Femur (tissue), 1 donor: Measurements from ENCODE around the gene NEGR1.

Source experiments
- DNase-seq: peaks from one replicate; pipeline ENCODE4 v3.0.0-alpha.2; 2017

The NEGR1 gene

DNA sequence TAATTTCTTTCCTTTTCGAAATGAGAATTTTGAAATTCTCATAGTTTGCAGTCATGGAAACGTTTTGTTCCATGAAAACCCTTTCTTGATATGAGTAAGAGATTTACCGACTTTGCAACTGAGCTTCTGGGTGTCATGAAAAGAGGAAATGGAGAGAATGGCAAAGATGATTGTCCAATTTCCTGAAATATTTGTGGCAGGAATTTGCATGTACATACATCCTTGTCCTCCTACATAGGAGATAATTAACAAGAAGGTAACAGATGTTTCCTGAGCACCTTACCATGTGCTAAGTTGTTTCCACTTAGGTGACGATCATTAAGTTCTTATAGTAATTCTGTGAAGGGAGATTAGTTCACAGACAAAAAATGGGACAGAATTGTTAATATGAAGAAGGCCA is 170.7 kb downstream of the NEGR1 start:
- DNase-seq: no peak

DNA sequence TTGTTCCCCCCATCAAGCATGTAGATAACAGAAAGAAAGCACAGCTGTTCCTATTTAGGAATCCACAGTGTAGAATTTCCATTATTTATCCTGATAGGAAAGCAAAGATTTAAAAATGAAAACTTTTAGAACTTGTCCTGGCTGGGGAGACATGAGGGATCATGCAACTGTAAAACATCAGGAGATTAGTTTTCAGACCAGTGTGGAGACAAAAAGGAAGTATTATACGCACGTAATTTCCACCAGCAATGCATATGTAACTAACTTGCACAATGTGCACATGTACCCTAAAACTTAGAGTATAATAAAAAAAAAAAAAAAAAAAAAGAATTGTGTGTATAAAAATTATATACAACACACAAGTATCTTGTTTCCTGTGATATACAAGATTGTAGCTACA is 172.4 kb downstream of the NEGR1 start:
- DNase-seq: no peak

DNA sequence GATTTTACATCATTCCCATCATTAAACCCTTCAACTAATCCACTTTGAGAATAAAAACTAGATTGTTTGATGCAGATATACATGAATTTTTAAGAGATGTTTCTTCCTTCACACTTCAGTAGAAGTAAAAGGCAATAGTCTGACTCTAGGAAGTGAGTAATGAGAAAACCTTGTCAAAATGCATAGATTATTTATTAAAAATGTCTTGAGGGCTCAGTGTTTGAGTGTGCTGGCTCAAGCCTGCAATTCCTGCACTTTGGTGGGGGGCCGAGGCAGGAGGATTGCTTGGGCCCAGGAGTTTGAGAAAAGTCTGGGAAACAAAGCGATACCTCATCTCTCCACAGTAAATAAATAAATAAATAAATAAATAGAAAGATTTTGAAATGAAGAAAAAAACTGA is 177.1 kb downstream of the NEGR1 start:
- DNase-seq: no peak

DNA sequence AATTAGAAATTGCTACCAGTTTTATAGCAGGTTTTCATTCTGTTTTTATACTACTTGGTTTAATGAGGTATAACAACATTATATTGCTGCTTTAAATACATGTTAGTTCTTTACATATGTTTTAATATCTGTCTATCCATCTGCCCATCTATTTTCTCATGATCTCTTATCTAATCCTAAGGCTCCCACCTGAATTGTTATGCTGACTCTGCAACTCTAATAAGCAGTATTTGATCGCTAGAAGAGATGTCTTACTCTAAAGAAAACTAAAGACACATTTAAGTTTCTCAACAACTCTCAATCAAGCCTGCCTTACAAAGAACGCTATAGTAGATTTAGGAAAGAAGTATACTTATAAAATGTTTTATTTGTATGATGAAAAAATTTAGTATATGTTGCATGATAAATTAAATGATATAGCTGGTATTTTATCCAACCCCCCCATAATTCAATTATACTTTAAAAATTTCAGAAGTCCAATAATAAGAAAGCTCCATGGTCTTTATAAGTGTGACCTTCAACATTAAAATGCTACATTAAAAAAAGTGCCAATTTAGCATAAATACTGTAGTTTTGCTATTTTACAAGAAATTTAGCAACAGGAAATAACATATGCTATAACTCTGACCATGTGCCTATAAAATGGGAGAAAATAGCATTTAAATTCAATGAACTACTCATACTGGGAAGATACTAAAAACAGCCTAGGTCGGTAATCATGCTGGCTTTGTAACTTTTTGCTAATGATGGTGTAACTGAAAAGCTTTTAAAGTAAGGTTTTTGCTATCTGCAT is 180.3 kb downstream of the NEGR1 start:
- no peak for DNase-seq

DNA sequence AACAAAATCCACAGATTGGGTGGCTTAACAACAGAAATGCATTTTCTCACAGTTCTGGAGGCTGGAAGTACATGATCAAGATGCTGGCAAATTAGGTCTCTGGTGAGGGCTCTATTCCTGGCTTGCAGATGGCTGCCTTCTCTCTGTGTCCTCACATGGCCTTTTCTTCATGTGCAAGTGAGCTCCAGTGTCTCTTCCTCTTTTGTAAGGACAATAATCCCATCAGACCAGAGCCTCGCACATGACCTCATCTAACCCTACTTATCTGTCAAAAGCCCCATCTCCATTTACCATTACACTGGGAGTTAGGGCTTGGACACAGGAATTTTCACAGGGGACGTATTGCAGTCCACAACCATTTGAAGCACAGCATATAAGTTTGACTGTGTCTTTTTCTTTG is 181.6 kb downstream of the NEGR1 start:
- DNase-seq: no peak

DNA sequence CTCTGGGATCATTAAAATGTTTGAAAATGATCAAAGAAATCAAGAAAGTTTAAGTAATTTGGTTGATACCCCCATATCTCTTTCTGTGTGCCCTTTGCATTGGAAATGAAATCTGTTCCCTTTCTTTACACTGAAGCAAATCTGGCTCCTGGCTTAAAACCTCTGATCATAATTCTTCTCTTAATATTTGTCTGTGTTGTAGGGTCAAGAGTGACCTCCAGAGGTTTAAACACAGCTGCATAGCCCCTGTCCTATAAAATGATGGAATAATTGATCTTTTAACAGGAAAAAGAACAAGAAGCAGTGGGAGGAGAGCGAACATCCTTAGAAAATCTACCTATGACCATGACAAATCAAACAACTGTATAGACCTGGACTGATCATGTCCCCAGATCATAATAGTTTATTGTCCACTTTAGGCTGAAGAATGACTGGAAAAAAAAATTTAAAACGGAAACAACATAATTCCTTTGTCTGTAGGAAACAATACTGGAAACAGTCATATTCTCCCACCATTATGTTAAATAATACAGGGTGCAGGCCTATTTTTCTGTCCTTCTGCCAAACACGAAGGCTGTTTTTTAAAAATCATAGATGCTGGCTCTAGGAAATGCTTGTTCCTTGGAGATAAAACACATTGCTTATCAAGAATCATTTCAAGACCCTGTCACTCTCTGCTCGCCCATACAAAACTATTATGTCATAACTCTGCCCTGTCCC is 184.3 kb downstream of the NEGR1 start:
- no peak for DNase-seq

DNA sequence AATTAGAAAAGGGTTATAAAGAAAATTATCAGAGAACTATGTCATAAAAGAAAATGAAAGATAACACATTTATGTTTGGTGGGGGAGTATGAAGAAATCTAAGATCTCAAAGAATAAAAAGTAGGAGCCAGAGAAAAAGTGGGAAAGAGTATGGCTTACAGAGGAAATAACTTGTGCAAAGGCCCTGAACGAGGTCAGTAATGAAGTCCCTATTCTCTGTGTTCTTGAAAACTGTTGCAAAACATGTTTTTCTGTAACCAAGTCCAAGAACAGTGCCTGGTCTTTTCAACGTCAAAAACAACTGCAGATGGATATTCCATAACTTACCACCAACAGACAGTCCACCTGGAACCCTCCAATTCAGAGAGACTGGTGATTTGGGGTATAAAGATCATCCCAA is 188.1 kb downstream of the NEGR1 start:
- DNase-seq: no peak

DNA sequence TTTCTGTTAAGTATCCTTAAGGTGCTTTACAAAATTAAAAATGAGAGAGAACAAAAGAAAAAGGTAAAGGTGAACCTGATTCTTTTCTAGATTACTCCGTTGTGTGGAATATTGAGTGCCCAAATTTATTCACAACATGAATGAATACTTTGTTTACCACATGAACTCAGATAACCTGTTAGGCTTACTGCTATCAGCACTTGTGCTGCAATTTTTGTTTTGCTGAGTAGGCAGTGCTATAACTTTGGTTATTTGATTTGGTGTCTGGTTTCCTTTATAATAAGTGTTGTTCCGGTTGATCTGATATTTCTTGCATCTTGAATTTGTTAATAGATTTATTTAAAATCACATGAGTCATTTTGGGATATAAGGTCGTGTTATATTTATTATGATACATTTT is 195.9 kb downstream of the NEGR1 start:
- DNase-seq: no peak

DNA sequence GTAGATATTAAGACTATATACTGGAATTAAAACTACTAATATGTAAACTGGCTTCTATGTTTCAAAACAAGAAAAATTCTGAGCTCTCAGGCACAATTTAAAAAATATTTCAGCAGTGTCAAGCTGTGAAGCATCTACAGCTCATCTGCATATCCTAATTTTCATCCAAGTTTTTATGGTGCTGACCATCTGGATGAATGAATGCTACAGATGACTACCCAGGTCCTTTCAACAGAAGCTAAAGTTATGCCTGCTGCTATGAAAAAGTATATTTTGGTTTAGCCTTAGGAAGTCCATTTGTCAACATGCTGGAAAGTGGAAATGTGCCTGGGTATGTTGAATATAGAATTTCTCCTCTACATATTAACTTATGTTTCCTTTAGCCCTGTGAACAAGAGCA is 206.9 kb downstream of the NEGR1 start:
- no peak for DNase-seq

DNA sequence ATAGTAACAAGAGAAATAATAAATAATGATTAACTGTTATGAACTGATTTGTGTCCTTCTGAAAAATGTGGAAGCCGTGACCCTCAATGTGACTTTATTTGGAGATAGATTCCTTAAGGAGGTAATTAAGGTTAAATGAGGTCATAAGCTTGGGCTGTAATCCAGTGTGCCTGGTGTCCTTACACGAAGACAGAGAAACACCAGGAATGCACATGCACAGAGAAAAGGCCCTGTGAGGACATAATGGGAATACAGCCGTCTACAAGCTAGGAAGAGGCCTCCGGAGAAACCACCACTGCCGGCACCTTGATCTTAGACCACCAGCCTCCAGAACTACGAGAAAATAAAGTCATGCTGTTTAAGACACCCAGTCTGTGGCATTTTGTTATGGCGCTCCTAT is 215.9 kb downstream of the NEGR1 start:
- no peak for DNase-seq

DNA sequence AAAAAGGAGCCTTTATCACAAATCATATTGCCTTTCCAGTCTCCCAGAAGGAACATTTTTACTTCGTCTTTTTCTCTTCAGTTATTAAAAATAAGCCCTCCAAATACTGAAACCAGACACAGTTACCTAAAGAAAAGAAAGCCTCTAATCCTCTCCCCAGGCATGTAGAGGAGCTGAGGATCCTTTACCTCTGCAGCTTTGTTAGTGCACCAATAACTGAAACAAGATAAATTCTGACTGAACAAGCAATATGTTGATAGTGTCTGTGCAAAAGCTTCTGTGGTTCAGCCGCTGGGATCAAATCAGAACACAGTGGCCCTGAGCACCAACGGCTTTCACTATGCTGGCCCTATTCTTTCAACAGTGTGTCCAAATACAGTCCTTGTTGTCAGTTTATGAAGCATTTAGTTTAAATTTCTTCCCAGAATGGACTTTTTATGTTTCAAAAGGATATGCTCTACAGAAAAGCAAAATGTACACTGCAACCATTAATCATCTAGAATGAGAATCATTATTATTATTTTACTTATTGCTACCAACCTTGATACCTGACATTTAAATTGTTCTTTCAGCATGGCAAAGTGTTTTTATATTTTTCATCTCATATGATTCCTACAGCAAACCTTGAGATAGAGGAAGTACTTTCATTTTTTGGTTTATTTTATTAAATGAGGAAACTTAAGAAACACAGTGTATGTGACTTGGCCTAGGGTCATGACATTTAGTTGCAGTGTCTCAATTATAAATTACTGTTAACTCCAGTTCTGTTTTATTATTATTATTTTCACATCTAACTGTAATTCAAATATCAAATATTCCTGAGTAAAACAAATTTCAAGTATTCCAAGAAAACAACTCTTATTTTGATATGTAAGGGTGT is 217.9 kb downstream of the NEGR1 start:
- no peak for DNase-seq

DNA sequence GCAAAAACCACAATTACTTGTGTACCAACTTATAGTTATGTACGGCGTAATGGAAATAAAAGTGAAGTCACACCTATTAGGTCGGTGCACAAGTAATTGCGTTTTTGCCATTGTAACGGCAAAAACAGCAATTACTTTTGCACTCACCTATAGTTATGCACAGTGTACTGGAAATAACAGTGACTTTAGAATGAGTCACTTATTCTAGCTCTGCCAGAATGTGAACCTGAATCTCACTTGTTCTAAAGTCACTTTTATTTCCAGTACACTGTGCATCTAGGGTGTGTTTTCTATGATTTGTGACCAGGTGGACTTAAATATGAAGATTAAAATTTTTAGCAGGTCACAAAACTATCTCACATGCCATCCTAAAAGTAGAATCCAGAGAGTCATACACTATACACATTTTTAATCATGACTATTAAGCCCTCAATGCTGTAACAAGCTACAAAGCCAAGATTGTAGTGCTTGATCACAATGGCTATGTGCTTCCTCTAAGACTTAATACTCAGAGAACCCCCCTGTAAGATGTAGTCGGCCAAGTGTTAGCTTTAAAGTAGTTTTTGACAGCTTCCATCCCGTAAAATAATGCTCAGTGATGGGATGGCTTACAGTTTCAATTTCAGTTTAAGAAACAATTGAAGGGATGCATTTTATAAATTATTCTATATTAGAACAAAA is 218.8 kb downstream of the NEGR1 start:
- no peak for DNase-seq

DNA sequence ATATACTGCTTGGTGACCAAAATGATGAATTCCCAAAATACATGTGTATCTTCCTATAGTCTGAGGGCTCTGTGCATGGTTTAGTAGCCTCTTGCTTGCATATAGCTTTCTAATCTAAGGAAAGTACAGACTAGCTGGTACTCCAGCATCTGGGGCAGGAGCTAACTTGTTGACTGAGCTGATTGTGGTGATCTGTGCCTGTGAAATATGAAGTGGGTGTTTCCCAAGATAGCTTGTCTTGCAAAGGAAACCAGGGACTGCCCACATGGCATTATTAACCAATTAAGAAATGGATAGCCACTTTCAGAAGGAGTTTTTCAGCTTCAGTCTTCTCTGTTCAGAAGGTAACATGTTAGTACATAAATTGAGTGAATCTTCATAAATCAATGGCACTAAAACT is 219.8 kb downstream of the NEGR1 start:
- no peak for DNase-seq

DNA sequence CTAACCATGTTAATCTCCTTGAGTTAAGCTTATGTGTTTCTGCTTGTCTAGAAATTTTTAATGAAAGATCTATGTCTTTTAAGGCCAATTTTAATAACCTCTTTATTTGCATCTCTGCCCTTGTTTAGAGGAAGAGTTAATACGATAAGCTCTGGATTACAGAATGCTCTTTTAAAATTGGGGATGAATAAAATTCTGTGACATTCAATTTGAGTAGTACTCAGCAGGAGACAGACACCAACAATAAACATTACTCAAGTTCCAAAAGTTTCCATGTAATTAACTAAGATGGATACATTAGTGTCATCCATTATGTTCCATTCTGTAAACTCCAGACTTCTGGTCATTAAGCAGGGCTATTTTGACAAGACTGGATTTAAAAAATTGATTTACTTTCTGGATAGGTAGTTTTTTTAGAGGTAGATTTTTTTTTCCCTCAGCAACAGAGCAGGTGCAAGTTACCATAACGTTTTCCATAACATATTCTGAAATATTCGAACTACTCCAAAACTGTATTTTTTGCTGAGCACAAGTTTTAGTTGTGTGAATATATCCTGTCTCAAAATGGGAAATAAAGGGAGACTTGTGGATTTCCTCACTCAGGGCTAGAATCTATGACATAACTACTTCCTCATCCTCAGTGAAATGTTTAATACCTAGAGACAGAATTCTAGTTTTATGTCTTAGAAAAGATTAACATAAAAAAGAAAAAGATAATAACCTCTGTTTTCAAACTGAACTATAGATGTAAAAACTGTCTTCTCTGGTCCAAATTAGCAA is 221.7 kb downstream of the NEGR1 start:
- no peak for DNase-seq

DNA sequence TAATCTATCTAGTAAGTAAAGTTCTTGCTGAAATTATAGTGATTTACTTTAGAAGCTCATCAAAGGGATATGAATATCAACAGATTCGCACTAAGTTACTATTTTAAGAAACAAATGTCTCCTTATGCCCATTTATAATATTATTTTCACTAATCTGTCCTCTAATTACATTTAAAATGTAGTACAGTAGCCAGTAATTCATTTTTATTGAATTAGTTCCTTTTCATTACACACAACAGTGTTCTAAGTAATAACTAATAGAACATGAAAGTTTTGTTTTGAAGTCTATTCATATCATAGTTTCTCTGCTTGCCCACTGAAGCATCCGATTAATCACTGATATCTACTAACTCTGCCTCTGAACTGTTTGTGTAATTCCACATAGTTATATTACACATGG is 225.8 kb downstream of the NEGR1 start:
- DNase-seq: no peak

DNA sequence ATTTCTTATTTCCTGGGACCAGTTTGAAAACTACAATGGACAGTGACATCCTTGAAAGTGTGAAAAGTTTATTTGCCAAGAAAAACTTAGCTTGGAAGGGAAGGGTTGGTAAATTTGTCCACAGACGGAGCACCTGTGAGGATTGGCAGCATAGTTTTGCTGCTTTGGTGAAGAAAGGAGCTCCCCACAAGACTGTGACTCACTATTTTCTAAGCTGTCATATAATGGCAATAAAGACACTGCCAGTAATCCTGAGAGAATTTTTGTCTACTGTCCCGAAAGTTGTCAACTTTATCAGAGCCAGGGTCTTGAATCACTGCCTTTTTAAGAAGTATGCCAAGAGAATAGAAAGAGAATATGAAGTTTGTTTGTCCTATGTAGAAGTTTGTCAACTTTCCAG is 230.8 kb downstream of the NEGR1 start:
- DNase-seq: no peak

DNA sequence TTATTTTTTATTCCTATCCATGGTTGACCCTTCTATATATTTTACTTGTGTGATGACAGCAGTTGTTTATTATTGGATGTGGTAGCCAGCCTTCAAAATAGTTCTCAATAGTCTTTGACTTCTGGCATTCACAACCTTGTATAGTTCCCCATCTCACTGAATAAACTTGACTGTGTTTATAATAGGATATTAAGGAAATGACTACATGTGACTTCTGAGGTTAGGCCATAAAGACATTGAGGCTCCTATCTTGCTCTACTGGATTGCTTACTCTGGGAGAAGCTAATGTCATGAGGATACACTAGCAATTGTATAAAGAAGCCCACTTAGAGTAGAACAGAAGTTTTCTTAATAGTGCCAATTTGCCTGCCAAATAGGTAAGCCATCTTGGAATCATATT is 231.8 kb downstream of the NEGR1 start:
- DNase-seq: no peak

DNA sequence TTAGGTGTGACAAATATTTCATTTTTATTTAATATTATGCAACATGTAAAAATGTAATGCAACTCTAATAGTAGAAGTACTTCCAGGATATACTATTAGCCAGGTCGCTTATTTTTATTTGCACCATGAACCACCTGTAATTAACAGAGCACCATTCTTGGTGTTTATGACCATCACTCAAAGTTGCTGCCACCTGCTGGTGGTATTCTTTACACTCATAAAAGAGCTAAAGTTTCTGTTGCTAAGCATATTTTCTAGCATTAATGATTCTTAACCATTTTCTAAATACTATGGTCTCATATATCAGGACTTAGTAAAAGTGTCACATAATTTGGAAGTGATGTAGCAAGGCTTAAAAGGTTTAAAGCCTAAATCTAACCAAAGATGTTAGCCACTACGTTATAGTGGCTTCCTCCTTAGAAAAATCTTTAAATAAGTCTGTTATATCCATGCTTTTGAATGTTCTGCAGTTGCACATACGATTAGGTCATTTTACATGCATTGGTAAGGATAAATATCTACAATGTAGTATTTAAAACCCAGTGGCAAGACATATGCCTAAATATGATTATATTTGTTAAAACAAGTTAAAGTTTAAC is 244.5 kb downstream of the NEGR1 start:
- no peak for DNase-seq

DNA sequence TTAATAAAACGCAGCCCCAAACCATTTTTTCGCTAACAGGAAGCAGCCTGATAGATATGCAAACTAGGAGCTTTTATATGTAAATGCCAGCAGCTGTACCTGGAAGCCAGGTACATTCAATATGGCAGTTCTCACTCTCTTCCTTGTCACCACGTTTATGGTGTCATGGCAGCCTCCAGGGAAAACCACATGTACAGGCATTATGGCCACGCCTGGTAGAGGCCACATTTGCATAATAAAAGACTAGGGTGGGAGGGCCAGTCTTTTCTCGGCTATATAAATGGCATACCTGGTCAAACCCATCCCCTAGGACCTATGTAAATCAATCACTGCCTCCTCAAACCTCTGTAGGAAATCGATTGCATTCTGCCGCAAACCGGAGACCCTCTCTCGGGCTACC is 247.5 kb downstream of the NEGR1 start:
- no peak for DNase-seq

DNA sequence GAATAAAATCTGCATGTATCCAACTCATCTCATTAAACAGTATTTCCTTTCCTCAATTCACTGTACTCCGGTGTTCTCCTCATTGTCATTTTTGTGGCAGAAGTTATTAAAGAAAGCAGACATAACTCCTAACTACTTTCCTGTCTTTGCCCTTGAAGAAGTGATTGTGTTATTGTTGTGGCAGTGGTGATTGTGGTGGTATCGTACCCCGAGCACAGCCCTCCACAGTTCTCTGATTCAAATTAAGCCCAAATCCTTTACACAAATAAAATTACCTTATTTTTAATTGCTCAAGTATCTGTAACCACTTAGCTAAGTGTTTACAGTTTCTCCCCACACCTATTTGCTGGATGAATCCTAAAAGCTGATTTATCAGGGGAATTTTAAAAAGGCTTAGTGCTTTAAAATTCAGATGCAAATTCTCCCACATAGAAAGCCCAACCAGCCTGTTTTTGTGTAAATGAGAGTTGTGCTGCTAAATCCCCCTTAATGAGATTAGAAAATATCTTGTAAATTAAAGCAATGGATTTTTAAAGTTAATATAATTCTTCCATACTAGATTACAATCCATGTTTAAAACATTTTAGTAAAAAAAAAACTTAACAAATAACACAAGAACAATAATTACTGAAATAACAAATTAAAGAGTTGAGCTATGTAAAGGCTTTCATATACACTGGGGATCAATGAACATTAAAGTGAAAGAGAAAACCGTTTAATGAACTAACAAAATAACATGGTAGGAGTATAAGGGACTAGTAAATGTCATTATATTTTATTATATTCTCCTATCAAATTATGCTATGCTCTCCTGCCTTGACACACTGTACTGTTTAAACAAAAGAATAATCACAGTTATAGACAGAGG is 259.0 kb downstream of the NEGR1 start:
- no peak for DNase-seq

DNA sequence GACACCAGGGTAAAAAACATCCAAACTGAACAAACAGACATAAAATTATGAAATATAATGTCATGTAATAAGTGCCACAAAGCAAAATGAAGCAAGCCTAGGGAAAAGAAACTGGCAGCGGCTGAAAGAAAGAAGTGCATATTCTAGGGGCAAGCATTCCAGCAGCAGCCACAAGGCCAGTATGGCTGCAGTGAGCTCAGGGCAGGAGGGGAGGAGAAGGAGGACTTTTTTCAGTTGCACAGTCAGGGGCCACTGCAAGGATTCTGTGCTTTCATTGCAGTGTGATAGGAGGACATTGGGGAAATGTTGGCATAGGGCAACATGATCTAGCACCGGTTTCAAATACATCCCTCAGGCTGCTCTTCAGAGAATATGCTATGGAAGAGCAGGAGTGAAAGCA is 263.8 kb downstream of the NEGR1 start:
- no peak for DNase-seq
